ENCODE measurements around the gene ENPP1. TPM values are rescaled to one million over a fixed set of nuclear protein-coding genes. Genes with fewer than 3 reads are reported as not detected.

Gene ENPP1
- polyA plus RNA-seq, 3 donors = not detected

- Histone ChIP-seq H3K9ac (ENCODE audit: insufficient read depth, low read length, poor library complexity, severe bottlenecking) (no peak overlapping the region), H2AFZ (ENCODE audit: insufficient read depth, low read depth, low read length, poor library complexity, severe bottlenecking) (no peak overlapping the region), H3K4me3 (replicated peaks in 1 of 3; ENCODE audit: low read depth in 2 of 3, low read length in 3 of 3) (no peak overlapping the region), H4K20me1 (ENCODE audit: insufficient read depth, low read length) (no peaks in the 10 kb centered on the region), H3K79me2 (ENCODE audit: insufficient read depth, low read length) (no peaks in the 10 kb centered on the region), H3K27me3 (ENCODE audit: control insufficient read depth in 2 of 2, insufficient read depth in 2 of 2, low read length in 2 of 2) (no peaks in the 10 kb centered on the region), H3K9me3 (replicated peaks in 1 of 2; ENCODE audit: control insufficient read depth in 1 of 2, insufficient read depth in 1 of 2, low read length in 2 of 2) (no peaks in the 10 kb centered on the region), H3K36me3 (replicated peaks in 1 of 2; ENCODE audit: control insufficient read depth in 1 of 2, insufficient read depth in 2 of 2, low read length in 2 of 2) (no peaks in the 10 kb centered on the region), H3K4me2 (replicated peaks; ENCODE audit: extremely low read depth, low read length, poor library complexity, severe bottlenecking) (no peak overlapping the region), H3K4me1 (ENCODE audit: control insufficient read depth in 1 of 2, insufficient read depth in 2 of 2, low read length in 2 of 2) (no peaks in the 10 kb centered on the region), H3K27ac (ENCODE audit: low read depth in 1 of 2, low read length in 2 of 2) (no peak overlapping the region)
- H3K27me3 Mint-ChIP-seq (ENCODE audit: low read depth in 3 of 3) = peaks cover 3 to 7% (median 4%) of the 10 kb centered on the region in 3 donors
- H3K4me1 Mint-ChIP-seq = no peaks in the 10 kb centered on the region
- WGBS (ENCODE audit: insufficient coverage) = no CpG with 5 or more reads among the region's 1 CpG
- peaks cover 0 to 2% (median 0%) of the 10 kb centered on the region in 7 donors for H3K9me3 Mint-ChIP-seq
- no peak overlapping the region for H3K27ac Mint-ChIP-seq
- TF ChIP-seq CTCF (IDR thresholded peaks at IDR 0.05) = no peak
- DNase-seq = no peak
- no peak overlapping the region for H3K4me3 Mint-ChIP-seq
- H3K36me3 Mint-ChIP-seq = no peaks in the 10 kb centered on the region
- intact Hi-C loops (cut with micrococcal nuclease) = no loop called here
These were observed 30.2 kb downstream of the ENPP1 start for GRCh38 chr6:131838051-131838450.

GRCh38 chr6:131839388-131839787, 31.6 kb downstream of the ENPP1 start:
- Mint-ChIP-seq H3K27me3 (ENCODE audit: low read depth in 3 of 3) (peaks cover 3 to 7% (median 4%) of the 10 kb centered on the region in 3 donors), H3K36me3 (no peaks in the 10 kb centered on the region), H3K27ac (no peak overlapping the region), H3K4me3 (no peak overlapping the region), H3K4me1 (no peaks in the 10 kb centered on the region), H3K9me3 (peaks cover 0 to 2% (median 0%) of the 10 kb centered on the region in 7 donors)
- Histone ChIP-seq H3K79me2 (ENCODE audit: insufficient read depth, low read length) (no peaks in the 10 kb centered on the region), H3K9ac (ENCODE audit: insufficient read depth, low read length, poor library complexity, severe bottlenecking) (no peak overlapping the region), H3K9me3 (replicated peaks in 1 of 2; ENCODE audit: control insufficient read depth in 1 of 2, insufficient read depth in 1 of 2, low read length in 2 of 2) (no peaks in the 10 kb centered on the region), H2AFZ (ENCODE audit: insufficient read depth, low read depth, low read length, poor library complexity, severe bottlenecking) (no peak overlapping the region), H3K36me3 (replicated peaks in 1 of 2; ENCODE audit: control insufficient read depth in 1 of 2, insufficient read depth in 2 of 2, low read length in 2 of 2) (no peaks in the 10 kb centered on the region), H4K20me1 (ENCODE audit: insufficient read depth, low read length) (no peaks in the 10 kb centered on the region), H3K4me2 (replicated peaks; ENCODE audit: extremely low read depth, low read length, poor library complexity, severe bottlenecking) (no peak overlapping the region), H3K4me1 (ENCODE audit: control insufficient read depth in 1 of 2, insufficient read depth in 2 of 2, low read length in 2 of 2) (no peaks in the 10 kb centered on the region), H3K27ac (ENCODE audit: low read depth in 1 of 2, low read length in 2 of 2) (no peak overlapping the region), H3K27me3 (ENCODE audit: control insufficient read depth in 2 of 2, insufficient read depth in 2 of 2, low read length in 2 of 2) (no peaks in the 10 kb centered on the region), H3K4me3 (replicated peaks in 1 of 3; ENCODE audit: low read depth in 2 of 3, low read length in 3 of 3) (no peak overlapping the region)
- TF ChIP-seq CTCF (IDR thresholded peaks at IDR 0.05) = no peak
- DNase-seq = no peak
- intact Hi-C loops (cut with micrococcal nuclease) = no loop called here
